Activated CD4-positive, alpha-beta T cell treated with anti-CD3 and anti-CD28 coated beads, Interleukin-2, amount 10 ng/mL, durations not matched to agents 7 days and 5 days (primary cell): ENCODE results near the gene BICD2. TPM values are rescaled to one million over a fixed set of nuclear protein-coding genes. Genes with fewer than 3 reads are reported as not detected.
A peak's percentile ranks its signal among the peaks of the same experiment; 100 is the strongest.

Source experiments
- CTCF ChIA-PET: fragments of 350-600 bp; sonication (Branson Sonifier 250); formaldehyde crosslinking; loops from one replicate; lab custom pipeline; 2021; ENCODE audit warnings: antibody characterized with exemption; lab: Charles Lee
- POLR2A ChIA-PET: fragments of 350-600 bp; sonication (Branson Sonifier 250); formaldehyde crosslinking; loops from one replicate; lab custom pipeline; 2021; ENCODE audit warnings: antibody characterized with exemption; lab: Charles Lee
- DNase-seq: peaks from one replicate; pipeline ENCODE4 v3.0.0-alpha.2; 2020
- H3K27ac Mint-ChIP-seq: one replicate; pipeline ENCODE4 v1.8.0; 2021; ENCODE audit warnings: mild to moderate bottlenecking, moderate library complexity, mixed read lengths
- H3K27me3 Mint-ChIP-seq: one replicate; pipeline ENCODE4 v1.8.0; 2021; ENCODE audit warnings: mixed read lengths
- H3K36me3 Mint-ChIP-seq: one replicate; pipeline ENCODE4 v1.8.0; 2021; ENCODE audit warnings: low read depth, mixed read lengths
- H3K4me1 Mint-ChIP-seq: one replicate; pipeline ENCODE4 v1.8.0; 2021; ENCODE audit warnings: mixed read lengths
- H3K4me3 Mint-ChIP-seq: one replicate; pipeline ENCODE4 v1.8.0; 2021; ENCODE audit warnings: mild to moderate bottlenecking, moderate library complexity, mixed read lengths
- H3K9me3 Mint-ChIP-seq: one replicate; pipeline ENCODE4 v1.8.0; 2021; ENCODE audit warnings: mixed read lengths
- total RNA-seq, 2 experiments: library from RNA; stranded (reverse); gene quantifications; one replicate each; pipeline ENCODE4 v1.2.3, GENCODE V29; 2021

Gene BICD2
- total RNA-seq, 2 experiments from 2014 or later = 29.5 to 31.1 TPM

DNA sequence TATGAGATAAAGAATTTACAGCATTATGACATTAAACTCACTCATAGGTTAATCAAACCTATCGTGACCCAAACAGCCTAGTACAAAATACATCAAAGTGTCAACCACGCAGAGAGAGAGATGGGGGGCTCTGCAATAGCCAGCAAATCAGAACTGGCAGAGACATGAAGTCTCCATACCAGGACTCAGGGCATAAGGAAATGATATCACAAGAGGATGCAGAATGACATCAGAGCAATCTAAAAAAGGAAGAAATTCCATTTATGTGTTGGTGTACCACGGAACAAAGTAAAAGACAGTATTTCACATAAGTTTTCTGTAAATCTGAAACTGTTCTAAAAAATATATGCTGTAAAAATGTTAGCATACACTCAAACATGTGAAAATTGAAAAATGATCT, 24.6 kb downstream of the BICD2 start:
- H3K27ac Mint-ChIP-seq = no peak overlapping the region
- CTCF ChIA-PET = interaction anchor here (1.2 kb wide), 1 partner anchor 12 kb away, joined by 3 read pairs; no protein-coding TSS in a partner anchor
- no peaks in the 10 kb centered on the region for H3K27me3 Mint-ChIP-seq
- no peak for DNase-seq
- no peaks in the 10 kb centered on the region for H3K9me3 Mint-ChIP-seq
- H3K4me1 Mint-ChIP-seq = peaks cover 54% of the 10 kb centered on the region
- no peak overlapping the region for H3K4me3 Mint-ChIP-seq
- POLR2A ChIA-PET = no interaction called here
- no peaks in the 10 kb centered on the region for H3K36me3 Mint-ChIP-seq

DNA sequence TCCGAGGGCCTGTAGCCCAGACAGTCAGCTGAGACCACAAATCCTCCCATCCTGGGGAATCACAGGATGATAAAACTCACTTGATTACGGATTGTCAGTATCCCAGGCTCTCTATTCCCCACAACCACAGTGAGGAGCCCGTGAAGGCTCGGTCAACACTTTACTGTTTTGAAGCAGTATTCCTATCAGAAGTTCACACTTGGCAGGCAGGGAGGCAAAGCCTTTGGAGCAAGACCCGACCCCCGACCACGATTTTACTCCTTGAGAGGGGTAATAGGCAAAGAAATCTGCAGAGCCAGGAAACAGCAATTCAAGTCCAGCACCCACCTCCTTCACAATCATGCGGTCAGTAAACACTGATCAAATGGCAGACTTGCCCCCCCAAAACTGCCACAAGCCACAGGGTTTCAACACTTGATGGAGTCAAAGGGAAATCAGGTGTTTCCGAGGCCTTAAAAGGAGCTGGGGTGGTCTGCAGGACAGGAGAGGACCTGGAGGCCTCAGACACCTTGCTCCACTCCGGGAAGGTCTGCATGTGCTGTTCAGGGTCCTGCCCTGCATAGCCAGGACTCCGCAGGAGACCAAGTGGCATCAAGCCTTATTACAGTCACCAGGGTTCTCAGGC, 25.2 kb downstream of the BICD2 start:
- H3K4me3 Mint-ChIP-seq = no peak overlapping the region
- H3K27ac Mint-ChIP-seq = no peak overlapping the region
- CTCF ChIA-PET = interaction anchor here (1.0 to 1.2 kb wide), 2 partner anchors 13 kb away, joined by 3 read pairs; no protein-coding TSS in a partner anchor
- DNase-seq = no peak
- no peaks in the 10 kb centered on the region for H3K27me3 Mint-ChIP-seq
- H3K4me1 Mint-ChIP-seq = peaks cover 52% of the 10 kb centered on the region
- POLR2A ChIA-PET = no interaction called here
- no peaks in the 10 kb centered on the region for H3K36me3 Mint-ChIP-seq
- H3K9me3 Mint-ChIP-seq = no peaks in the 10 kb centered on the region

- CTCF ChIA-PET = interaction anchor here (1.0 to 1.2 kb wide), 2 partner anchors 12 to 13 kb away, joined by 3 read pairs; no protein-coding TSS in a partner anchor
- Mint-ChIP-seq H3K27ac (no peak overlapping the region), H3K9me3 (no peaks in the 10 kb centered on the region), H3K36me3 (no peaks in the 10 kb centered on the region), H3K27me3 (no peaks in the 10 kb centered on the region), H3K4me1 (peaks cover 48% of the 10 kb centered on the region), H3K4me3 (no peak overlapping the region)
- DNase-seq = no peak
- POLR2A ChIA-PET = no interaction called here
Observed at GRCh38 chr9:92738661-92739081, 26.0 kb downstream of the BICD2 start.

GRCh38 chr9:92737611-92738299, 26.9 kb downstream of the BICD2 start:
- Mint-ChIP-seq H3K36me3 (no peaks in the 10 kb centered on the region), H3K27ac (peak overlapping the region; percentile 22), H3K27me3 (no peaks in the 10 kb centered on the region), H3K4me3 (no peak overlapping the region), H3K4me1 (peaks cover 48% of the 10 kb centered on the region), H3K9me3 (no peaks in the 10 kb centered on the region)
- no peak for DNase-seq
- ChIA-PET POLR2A (no interaction called here), CTCF (interaction anchor here (1.7 kb wide), 1 partner anchor 21 kb away, joined by 4 read pairs; no protein-coding TSS in a partner anchor)

DNA sequence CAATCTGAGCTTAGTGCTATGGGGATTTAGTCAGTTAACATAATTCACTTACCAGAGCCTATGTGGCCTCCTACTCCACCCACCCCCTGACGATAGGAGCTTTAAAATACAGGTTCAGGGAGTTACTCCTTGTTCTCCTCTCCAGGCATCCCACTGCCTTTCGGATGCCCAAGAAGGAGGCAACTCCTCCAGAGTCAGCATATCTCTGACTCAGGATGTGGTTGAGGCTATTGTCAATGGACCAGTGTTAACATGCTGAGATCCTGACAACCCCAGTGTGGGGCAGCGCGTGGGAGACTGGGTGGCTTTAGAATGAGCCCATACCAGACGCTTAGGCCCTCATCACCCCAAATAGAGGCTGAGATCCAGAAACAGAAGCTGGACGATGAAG, 27.4 kb downstream of the BICD2 start:
- Mint-ChIP-seq H3K36me3 (no peaks in the 10 kb centered on the region), H3K4me1 (peaks cover 48% of the 10 kb centered on the region), H3K27me3 (no peaks in the 10 kb centered on the region), H3K9me3 (no peaks in the 10 kb centered on the region), H3K4me3 (no peak overlapping the region), H3K27ac (no peak overlapping the region)
- ChIA-PET CTCF (interaction anchor here (1.7 kb wide), 1 partner anchor 20 kb away, joined by 4 read pairs; no protein-coding TSS in a partner anchor), POLR2A (no interaction called here)
- no peak for DNase-seq

- ChIA-PET CTCF (interaction anchor here (1.7 kb wide), 1 partner anchor 20 kb away, joined by 4 read pairs; no protein-coding TSS in a partner anchor), POLR2A (no interaction called here)
- H3K4me1 Mint-ChIP-seq = peaks cover 53% of the 10 kb centered on the region
- no peak overlapping the region for H3K4me3 Mint-ChIP-seq
- no peaks in the 10 kb centered on the region for H3K9me3 Mint-ChIP-seq
- H3K27me3 Mint-ChIP-seq = no peaks in the 10 kb centered on the region
- no peak for DNase-seq
- H3K27ac Mint-ChIP-seq = no peak overlapping the region
- H3K36me3 Mint-ChIP-seq = no peaks in the 10 kb centered on the region
Observed at GRCh38 chr9:92736563-92737215, 27.9 kb downstream of the BICD2 start.

GRCh38 chr9:92735636-92736562, 28.7 kb downstream of the BICD2 start:
- H3K9me3 Mint-ChIP-seq = no peaks in the 10 kb centered on the region
- H3K27ac Mint-ChIP-seq = no peak overlapping the region
- CTCF ChIA-PET = interaction anchor here (1.7 kb wide), 1 partner anchor 19 kb away, joined by 4 read pairs; no protein-coding TSS in a partner anchor
- DNase-seq = no peak
- H3K27me3 Mint-ChIP-seq = no peaks in the 10 kb centered on the region
- H3K4me3 Mint-ChIP-seq = no peak overlapping the region
- H3K36me3 Mint-ChIP-seq = no peaks in the 10 kb centered on the region
- POLR2A ChIA-PET = no interaction called here
- peaks cover 47% of the 10 kb centered on the region for H3K4me1 Mint-ChIP-seq

DNA sequence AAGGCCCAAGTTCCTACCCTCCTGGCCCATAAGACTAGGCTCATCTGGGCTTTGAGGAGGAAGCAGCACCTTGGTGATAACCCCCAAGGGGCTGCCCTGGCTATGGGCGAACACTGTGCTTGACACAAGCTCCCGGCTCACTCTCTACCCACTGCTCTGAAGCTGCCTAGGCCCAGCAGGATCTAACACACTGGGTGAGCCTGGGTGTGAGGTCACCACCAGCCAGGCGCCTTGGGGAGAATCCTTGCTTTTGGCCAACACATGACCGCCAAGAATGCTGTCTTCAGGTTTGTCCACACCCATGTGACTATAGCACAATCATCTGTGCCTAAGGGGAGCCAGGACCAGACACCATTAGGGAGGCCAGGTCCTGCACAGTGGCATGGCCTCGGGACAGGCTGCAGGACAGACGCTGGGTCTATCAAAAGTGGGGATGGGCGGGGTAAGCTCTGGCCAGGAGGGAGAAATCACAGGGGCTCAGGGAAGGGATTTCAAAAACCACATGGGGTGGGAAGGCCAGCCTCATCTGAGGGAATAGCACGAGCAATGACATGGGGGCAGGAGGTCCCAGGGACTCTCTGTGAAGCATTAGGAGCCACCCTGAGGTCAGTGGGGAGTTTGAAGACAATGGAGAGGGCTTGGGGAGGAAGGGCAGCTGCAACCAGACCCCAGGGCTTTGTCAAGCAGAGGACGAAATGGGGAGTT, 29.6 kb downstream of the BICD2 start:
- Mint-ChIP-seq H3K9me3 (no peaks in the 10 kb centered on the region), H3K36me3 (no peaks in the 10 kb centered on the region), H3K27ac (no peak overlapping the region), H3K4me3 (no peak overlapping the region), H3K4me1 (peaks cover 39% of the 10 kb centered on the region), H3K27me3 (no peaks in the 10 kb centered on the region)
- CTCF ChIA-PET = no interaction called here
- DNase-seq = no peak
- POLR2A ChIA-PET = no interaction called here

- Mint-ChIP-seq H3K4me3 (no peak overlapping the region), H3K9me3 (no peaks in the 10 kb centered on the region), H3K27me3 (no peaks in the 10 kb centered on the region), H3K36me3 (peaks cover 12% of the 10 kb centered on the region), H3K4me1 (peaks cover 27% of the 10 kb centered on the region), H3K27ac (no peak overlapping the region)
- CTCF ChIA-PET = interaction anchor here (0.6 to 1.3 kb wide), 2 partner anchors 15 to 42 kb away, joined by 3 to 4 read pairs; no protein-coding TSS in a partner anchor
- DNase-seq = no peak
- POLR2A ChIA-PET = no interaction called here
Observed at GRCh38 chr9:92730897-92731296, 33.7 kb downstream of the BICD2 start.

DNA sequence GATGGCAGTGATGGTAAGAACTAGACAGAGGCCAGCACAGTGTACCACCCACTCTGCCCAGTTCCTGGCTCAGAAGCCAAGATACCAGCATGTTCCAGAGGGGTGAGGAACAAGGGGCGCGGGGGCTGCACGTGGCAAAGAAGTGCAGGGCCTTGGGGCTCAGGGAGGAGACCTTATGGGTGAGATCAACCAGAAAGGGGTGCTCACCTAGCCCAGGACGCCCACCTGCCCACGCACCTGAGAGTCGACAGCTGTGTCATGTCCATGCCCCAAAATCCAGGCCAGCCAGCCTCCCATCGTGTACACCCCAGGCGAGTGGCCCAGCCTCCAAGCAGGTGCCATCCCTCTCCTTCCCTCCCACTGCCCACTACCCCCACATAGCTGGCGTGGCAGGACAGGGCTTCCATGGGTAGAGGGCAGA, 34.9 kb downstream of the BICD2 start:
- Mint-ChIP-seq H3K9me3 (no peaks in the 10 kb centered on the region), H3K36me3 (peaks cover 12% of the 10 kb centered on the region), H3K4me3 (no peak overlapping the region), H3K4me1 (peaks cover 24% of the 10 kb centered on the region), H3K27ac (no peak overlapping the region), H3K27me3 (no peaks in the 10 kb centered on the region)
- DNase-seq = no peak
- ChIA-PET CTCF (interaction anchor here (1.4 kb wide), 1 partner anchor 18 kb away, joined by 4 read pairs; no protein-coding TSS in a partner anchor), POLR2A (no interaction called here)

- ChIA-PET POLR2A (no interaction called here), CTCF (interaction anchor here (1.4 kb wide), 2 partner anchors 18 to 36 kb away, joined by 4 read pairs; partner anchors contain the start of gene BICD2)
- peaks cover 12% of the 10 kb centered on the region for H3K36me3 Mint-ChIP-seq
- H3K27ac Mint-ChIP-seq = peak overlapping the region; percentile 36
- no peaks in the 10 kb centered on the region for H3K27me3 Mint-ChIP-seq
- H3K4me1 Mint-ChIP-seq = peaks cover 25% of the 10 kb centered on the region
- H3K4me3 Mint-ChIP-seq = no peak overlapping the region
- no peaks in the 10 kb centered on the region for H3K9me3 Mint-ChIP-seq
- no peak for DNase-seq
Observed at GRCh38 chr9:92728831-92729734, 35.5 kb downstream of the BICD2 start.
